Brain microvascular endothelial cell (primary cell): ENCODE data around the gene APMAP.

Experiments used
- DNase-seq: peaks from one replicate; pipeline ENCODE4 v3.0.0-alpha.2; 2020
- H3K27ac ChIP-seq: fragments of 250-450 bp; sonication (Bioruptor Pico); 2 replicates; pipeline ENCODE4 v1.5.1; 2020; ENCODE audit warnings: mild to moderate bottlenecking, moderate library complexity
- H3K27me3 ChIP-seq: fragments of 250-450 bp; sonication (Bioruptor Pico); replicated peaks from 2 replicates; pipeline ENCODE4 v1.5.1; 2020; ENCODE audit warnings: mild to moderate bottlenecking
- H3K36me3 ChIP-seq: fragments of 250-450 bp; sonication (Bioruptor Pico); replicated peaks from 2 replicates; pipeline ENCODE4 v1.5.1; 2020; ENCODE audit warnings: mild to moderate bottlenecking
- H3K4me3 ChIP-seq: 2 replicates; pipeline ENCODE4 v1.5.1; 2011; ENCODE audit warnings: low read depth, mild to moderate bottlenecking, control low read depth, low read length, moderate library complexity
- in situ Hi-C: cut with HindIII; loops from 2 replicates; pipeline ENCODE4 v1.10.0; 2017; ENCODE audit warnings: low sequenced_read_pairs, low pct_ligation_motif_present
- TF ChIP-seq, protein P1 (sequence below): IDR thresholded peaks from 2 replicates; pipeline ENCODE4 v1.5.1; 2011; ENCODE audit warnings: low read depth, mild to moderate bottlenecking, moderate library complexity, low read length, control low read depth, inconsistent platforms; ENCODE audit errors: missing control alignments

The APMAP gene

DNA sequence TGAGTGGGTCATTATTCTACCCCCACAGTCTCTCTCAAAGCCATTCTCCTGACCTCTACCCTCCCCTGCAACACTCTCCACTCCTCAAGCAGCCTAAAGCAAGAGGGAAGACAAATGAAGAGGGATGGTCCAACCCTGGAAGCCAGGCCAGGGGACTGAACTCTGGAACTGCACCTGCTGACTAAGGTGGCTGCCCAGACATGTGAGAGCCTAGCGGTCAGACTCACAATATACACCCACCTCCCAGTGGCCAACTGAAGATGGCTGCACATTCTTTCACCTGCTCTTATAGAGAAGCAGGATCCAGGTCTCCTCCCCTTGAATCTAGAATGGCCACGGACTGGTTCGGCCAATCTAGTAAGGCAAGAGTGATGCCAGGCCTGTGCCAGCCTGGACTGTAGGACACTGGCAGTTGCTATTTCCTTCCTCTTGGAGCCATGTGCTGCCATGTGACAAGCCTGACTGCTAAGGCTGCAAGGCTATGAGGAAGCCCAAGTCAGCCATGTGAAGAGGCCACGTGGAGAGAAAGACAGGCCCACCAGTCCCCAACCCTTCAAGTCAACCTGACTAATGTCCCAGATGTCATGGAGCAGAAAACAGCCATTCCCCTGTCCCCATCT is 33.5 kb upstream of the APMAP start:
- in situ Hi-C loops, result no loop called here
- DNase-seq, result no peak
- H3K36me3 ChIP-seq, result no peaks in the 10 kb centered on the region
- H3K27ac ChIP-seq, result no peak overlapping the region
- TF ChIP-seq, protein P1, sequence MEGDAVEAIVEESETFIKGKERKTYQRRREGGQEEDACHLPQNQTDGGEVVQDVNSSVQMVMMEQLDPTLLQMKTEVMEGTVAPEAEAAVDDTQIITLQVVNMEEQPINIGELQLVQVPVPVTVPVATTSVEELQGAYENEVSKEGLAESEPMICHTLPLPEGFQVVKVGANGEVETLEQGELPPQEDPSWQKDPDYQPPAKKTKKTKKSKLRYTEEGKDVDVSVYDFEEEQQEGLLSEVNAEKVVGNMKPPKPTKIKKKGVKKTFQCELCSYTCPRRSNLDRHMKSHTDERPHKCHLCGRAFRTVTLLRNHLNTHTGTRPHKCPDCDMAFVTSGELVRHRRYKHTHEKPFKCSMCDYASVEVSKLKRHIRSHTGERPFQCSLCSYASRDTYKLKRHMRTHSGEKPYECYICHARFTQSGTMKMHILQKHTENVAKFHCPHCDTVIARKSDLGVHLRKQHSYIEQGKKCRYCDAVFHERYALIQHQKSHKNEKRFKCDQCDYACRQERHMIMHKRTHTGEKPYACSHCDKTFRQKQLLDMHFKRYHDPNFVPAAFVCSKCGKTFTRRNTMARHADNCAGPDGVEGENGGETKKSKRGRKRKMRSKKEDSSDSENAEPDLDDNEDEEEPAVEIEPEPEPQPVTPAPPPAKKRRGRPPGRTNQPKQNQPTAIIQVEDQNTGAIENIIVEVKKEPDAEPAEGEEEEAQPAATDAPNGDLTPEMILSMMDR, result no peak
- H3K4me3 ChIP-seq, result no peak overlapping the region
- H3K27me3 ChIP-seq, result no peaks in the 10 kb centered on the region

DNA sequence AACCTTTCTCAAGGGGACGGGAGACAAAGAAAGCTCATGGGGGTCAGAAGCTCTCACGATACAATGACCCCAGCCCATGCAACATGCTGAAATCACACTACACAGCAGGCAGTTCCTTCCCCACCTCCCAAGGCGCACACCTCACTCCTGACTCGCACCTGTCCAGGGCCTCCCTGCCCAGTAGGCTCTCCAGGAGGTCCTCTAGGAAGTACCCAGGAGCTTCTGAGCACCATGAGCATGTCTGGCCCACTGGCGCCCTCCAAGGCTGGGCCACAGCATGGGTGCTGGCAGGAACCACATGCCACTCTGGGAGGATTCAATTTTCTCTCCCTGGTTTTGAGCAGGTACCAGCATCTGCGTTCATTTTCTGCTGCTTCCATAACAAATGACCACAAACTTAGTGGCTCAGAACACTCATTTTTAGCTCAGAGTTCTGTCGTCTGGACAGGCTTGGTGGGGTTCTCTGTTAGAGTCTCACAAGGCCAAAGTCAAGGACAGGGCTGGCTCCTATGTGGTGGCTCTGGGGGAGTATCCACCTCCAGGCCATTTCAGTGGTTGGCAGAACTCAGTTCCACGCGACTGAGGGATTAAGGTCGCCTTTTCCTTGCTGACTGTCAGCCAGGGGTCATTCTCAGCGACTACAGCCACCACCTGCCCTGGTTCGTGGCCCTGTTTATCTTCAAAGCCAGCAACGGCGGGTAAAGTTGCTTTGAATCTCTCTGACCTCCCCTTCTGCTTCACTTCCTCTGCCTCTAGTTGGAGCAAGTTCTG is 32.7 kb upstream of the APMAP start:
- TF ChIP-seq, protein P1, result no peak
- Histone ChIP-seq H3K27ac (no peak overlapping the region), H3K27me3 (no peaks in the 10 kb centered on the region), H3K36me3 (no peaks in the 10 kb centered on the region), H3K4me3 (no peak overlapping the region)
- no peak for DNase-seq
- in situ Hi-C loops, result no loop called here

DNA sequence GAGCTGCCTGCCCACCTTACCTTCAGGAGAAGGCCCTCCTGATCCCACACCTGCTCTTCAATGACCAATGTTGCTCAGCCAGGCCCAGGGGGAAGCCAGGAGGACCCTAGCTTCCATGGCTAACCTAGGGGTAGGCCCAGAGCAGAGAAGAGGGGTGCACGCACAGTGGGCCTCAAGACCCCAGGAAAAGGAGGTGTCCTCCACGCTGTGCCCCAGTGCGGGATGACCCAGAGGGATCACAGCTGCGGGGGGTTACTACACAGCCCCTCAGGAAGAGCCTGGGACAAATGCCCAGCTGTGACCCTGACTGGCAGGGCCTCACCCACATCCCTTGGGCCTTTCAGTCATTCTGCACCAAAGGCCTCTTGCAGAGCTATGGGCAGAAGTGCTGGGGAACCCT is 31.6 kb upstream of the APMAP start:
- no peaks in the 10 kb centered on the region for H3K27me3 ChIP-seq
- in situ Hi-C loops, result no loop called here

DNA sequence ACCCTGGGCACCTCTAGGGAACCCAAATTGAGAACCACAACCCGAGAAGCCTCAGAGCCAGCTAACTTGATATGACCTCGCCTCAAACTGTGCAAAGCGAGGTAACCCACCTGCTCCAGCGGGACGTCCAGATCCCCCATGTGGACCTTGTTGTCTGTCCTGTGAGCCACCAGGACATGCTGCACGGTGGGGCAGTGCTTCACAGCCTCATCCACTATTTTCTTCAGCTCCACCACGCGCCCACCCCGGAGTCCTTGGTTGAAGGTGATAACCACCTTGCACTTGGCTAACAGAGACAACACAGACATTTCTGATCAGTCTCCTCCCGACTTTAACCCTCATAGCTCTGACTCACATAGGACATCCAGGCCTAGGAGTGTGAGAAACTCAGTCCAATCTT is 30.8 kb upstream of the APMAP start:
- no peak overlapping the region for H3K4me3 ChIP-seq
- in situ Hi-C loops, result no loop called here
- no peak overlapping the region for H3K27ac ChIP-seq
- no peaks in the 10 kb centered on the region for H3K36me3 ChIP-seq
- no peaks in the 10 kb centered on the region for H3K27me3 ChIP-seq
- no peak for DNase-seq
- TF ChIP-seq, protein P1, result no peak

More for the DNA sequence above, 31.6 kb upstream of the APMAP start:
- Histone ChIP-seq H3K4me3 (no peak overlapping the region), H3K36me3 (no peaks in the 10 kb centered on the region), H3K27ac (no peak overlapping the region)
- DNase-seq, result no peak
- TF ChIP-seq, protein P1, result no peak

DNA sequence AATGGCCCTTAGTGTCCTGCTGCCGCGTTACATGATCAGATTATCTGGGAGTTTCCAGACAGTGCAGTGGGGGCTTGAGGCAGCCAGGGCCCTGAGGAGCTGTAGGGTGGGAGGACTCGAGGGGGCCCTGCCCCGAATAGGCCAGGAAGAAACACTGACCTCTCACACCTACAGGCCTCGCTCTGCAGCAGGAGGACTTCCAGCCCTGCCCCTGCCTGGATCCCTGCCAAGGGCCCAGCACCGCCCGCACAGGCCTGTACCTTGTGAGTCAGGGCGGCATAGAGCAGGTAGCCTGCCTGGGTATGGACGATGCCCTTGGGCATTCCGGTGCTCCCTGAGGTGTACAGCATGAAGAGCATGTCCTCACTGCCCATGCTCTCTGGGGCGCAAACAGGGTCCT is 30.1 kb upstream of the APMAP start:
- TF ChIP-seq, protein P1, result no peak
- DNase-seq, result no peak
- no peaks in the 10 kb centered on the region for H3K36me3 ChIP-seq
- no peak overlapping the region for H3K27ac ChIP-seq
- in situ Hi-C loops, result no loop called here
- no peak overlapping the region for H3K4me3 ChIP-seq
- H3K27me3 ChIP-seq, result no peaks in the 10 kb centered on the region
